ENCODE results near the gene SLC16A5. TPM values are rescaled to one million over a fixed set of nuclear protein-coding genes. Genes with fewer than 3 reads are reported as not detected.

SLC16A5 gene
- total and polyA plus RNA-seq, 8 donors, result 2.2 to 8.8 (median 4.4) TPM

DNA sequence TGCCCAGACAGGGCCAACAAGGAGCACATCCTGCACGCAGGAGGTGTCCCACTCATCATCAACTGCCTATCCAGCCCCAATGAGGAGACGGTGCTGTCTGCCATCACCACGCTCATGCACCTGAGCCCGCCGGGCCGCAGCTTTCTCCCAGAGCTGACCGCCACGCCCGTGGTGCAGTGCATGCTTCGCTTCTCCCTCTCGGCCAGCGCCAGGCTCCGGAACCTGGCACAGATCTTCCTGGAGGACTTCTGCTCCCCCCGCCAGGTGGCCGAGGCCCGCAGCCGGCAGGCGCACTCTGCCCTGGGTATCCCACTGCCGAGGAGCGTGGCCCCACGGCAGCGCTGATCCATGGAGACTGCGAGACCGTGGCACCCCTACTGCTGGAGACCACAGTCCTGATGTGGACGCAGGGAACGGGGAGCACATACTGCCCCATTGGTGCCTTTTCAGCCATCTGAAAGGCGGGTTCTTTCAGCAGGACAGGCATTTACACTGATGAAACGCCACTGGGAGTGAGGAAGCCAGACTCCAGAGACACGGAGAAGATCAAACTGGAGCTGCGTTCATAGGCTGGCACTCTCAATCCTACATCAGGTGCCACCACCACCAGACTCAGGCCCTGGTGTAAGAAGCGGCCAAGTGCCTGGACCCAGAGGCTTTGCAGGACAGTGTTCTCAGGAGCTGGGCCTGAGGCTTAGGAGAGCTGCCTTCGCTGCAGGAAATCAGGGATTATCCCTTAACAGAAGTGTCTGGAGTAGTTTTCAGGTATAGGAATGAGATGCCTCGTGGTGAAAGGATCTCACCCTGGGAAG, 41.1 kb downstream of the SLC16A5 start:
- peaks cover 0 to 13% (median 0%) of the 10 kb centered on the region in 3 donors for H3K4me1 ChIP-seq
- H3K9me3 ChIP-seq, result no peaks in the 10 kb centered on the region
- H3K36me3 ChIP-seq, result no peaks in the 10 kb centered on the region
- H3K4me3 ChIP-seq, result no peak overlapping the region
- no peaks in the 10 kb centered on the region for H3K27me3 ChIP-seq
- H3K27ac ChIP-seq, result no peak overlapping the region
- intact Hi-C loops (cut with DNase I), result loop anchor here in 1 of 3 donors (10.0 kb wide), 1 partner anchor 46 kb away; no protein-coding TSS in a partner anchor
- no peak for FAIRE-seq
- 85 to 89% methylated on average over 33 of the region's 33 CpGs for WGBS, 2 donors
- ATAC-seq, result no peak
- DNase-seq, result no peak
- TF ChIP-seq, protein P1, sequence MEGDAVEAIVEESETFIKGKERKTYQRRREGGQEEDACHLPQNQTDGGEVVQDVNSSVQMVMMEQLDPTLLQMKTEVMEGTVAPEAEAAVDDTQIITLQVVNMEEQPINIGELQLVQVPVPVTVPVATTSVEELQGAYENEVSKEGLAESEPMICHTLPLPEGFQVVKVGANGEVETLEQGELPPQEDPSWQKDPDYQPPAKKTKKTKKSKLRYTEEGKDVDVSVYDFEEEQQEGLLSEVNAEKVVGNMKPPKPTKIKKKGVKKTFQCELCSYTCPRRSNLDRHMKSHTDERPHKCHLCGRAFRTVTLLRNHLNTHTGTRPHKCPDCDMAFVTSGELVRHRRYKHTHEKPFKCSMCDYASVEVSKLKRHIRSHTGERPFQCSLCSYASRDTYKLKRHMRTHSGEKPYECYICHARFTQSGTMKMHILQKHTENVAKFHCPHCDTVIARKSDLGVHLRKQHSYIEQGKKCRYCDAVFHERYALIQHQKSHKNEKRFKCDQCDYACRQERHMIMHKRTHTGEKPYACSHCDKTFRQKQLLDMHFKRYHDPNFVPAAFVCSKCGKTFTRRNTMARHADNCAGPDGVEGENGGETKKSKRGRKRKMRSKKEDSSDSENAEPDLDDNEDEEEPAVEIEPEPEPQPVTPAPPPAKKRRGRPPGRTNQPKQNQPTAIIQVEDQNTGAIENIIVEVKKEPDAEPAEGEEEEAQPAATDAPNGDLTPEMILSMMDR (IDR thresholded peaks at IDR 0.05), result no peak

DNA sequence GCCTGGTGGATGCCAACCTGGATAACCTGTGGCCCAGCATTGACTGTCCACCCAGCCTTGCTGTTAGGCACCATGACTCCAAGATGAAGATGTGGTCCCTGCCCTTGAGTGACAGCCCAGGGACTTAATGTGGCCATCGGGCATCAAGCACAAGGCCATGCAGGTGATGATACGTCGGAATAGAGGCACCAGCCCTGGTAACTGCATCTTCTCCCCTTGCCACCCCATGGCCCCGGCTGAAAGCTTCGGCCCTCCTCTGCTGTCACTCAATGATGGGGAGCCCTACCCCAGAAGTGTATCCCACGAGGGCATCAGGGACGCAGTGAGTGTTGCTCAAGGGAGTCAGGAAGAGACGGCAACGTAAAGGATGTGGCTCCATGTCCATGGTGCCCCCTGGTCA, 41.8 kb downstream of the SLC16A5 start:
- H3K4me3 ChIP-seq, result no peak overlapping the region
- no peak overlapping the region for H3K27ac ChIP-seq
- ATAC-seq, result no peak
- H3K27me3 ChIP-seq, result no peaks in the 10 kb centered on the region
- 83 to 86% methylated on average over 9 of the region's 9 CpGs for WGBS, 2 donors
- TF ChIP-seq, protein P1 (IDR thresholded peaks at IDR 0.05), result no peak
- intact Hi-C loops (cut with DNase I), result loop anchor here in 1 of 3 donors (10.0 kb wide), 1 partner anchor 45 kb away; no protein-coding TSS in a partner anchor
- no peaks in the 10 kb centered on the region for H3K9me3 ChIP-seq
- H3K36me3 ChIP-seq, result no peaks in the 10 kb centered on the region
- peaks cover 0 to 6% (median 0%) of the 10 kb centered on the region in 3 donors for H3K4me1 ChIP-seq
- no peak for DNase-seq
- FAIRE-seq, result no peak

DNA sequence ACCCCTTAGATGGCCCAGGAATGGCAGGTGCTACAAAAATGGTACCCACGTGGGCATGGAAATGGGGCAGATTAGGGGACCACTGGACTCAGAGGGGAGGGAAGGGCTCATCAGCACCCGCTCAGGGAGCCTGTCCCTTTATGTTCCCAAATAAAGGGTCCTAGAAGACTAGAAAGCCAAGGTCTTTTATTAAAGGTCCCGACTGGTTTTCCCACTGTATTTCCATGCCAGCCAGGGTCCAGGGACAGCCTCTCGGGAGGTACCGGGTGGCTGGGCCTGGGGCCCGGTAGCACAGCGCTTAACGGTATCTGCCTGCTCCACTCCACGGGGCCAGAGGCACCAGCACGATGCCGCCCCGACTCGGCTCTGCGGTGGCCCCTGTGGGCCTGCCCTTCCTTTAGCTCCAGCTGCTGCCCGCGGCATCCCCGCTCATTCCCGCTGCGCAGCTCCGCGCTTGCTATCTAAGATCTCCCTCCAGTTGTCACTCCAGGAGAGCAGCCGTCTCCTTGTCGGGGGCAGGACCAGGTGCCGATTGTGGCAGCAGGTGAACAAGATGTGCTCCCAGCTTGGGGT, 42.4 kb downstream of the SLC16A5 start:
- TF ChIP-seq, protein P1 (IDR thresholded peaks at IDR 0.05), result no peak
- DNase-seq (no peak), FAIRE-seq (no peak), ATAC-seq (no peak)
- WGBS, 2 donors, result 73 to 74% methylated on average over 24 of the region's 24 CpGs
- Histone ChIP-seq H3K27ac (peak overlapping the region in 1 of 4 donors; percentile 81), H3K4me3 (peak overlapping the region in 2 of 4 donors; percentile 93 to 98), H3K9me3 (no peaks in the 10 kb centered on the region), H3K4me1 (peaks cover 0 to 6% (median 0%) of the 10 kb centered on the region in 3 donors), H3K36me3 (no peaks in the 10 kb centered on the region), H3K27me3 (no peaks in the 10 kb centered on the region)
- intact Hi-C loops (cut with DNase I), result no loop called here

DNA sequence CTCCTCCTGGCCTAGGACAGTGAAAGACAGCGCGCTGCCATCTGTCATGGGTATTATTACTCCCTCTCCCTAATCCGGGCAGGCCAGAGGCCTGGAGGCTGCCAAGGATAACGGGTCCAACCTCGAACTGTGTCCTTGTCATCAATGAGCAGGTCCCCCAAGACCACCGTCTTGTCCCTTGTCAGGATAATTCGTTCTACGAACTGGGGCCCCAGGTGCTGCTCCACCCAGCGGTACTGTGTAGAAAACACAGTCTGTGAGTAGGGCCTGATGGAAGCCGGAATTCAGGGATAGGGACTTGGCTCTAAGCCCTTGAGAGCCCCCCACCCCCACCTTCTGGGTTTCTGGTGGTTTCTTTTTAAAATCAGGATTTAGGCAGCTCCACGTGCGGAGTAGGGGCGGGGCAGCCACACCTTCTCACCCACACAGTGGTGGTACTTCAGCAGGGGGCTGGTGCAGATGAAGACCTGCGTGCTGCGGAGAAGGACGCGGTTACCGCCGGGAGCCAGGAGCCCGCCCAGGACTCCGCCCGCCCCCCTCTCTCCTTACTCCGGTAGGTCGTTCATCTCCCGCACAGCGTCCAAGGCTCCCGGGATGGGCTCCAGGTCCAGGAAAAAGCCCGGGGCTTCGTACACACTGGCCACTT, 43.0 kb downstream of the SLC16A5 start:
- TF ChIP-seq, protein P1 (IDR thresholded peaks at IDR 0.05), result peak in 3 of 4 donors; percentile 8 to 22 (median 20)
- Histone ChIP-seq H3K36me3 (no peaks in the 10 kb centered on the region), H3K27me3 (no peaks in the 10 kb centered on the region), H3K27ac (peak overlapping the region; percentile 75 to 83 (median 81)), H3K9me3 (no peaks in the 10 kb centered on the region), H3K4me1 (peaks cover 0 to 6% (median 0%) of the 10 kb centered on the region in 3 donors), H3K4me3 (peak overlapping the region; percentile 43 to 98 (median 91))
- ATAC-seq (peak; percentile 59 to 76 (median 74)), DNase-seq (peak in 5 of 6 donors; percentile 34 to 70 (median 45)), FAIRE-seq (no peak)
- intact Hi-C loops (cut with DNase I), result no loop called here
- 9 to 11% methylated on average over 29 of the region's 29 CpGs for WGBS, 2 donors

All from pancreas (tissue), 10 donors.